K562 (cell line): ENCODE results near the gene ACTR3. TPM values are rescaled to one million over a fixed set of nuclear protein-coding genes. Genes with fewer than 3 reads are reported as not detected.

Source experiments
- ATAC-seq: fragments of 200-7000 bp; cut with Tn5 transposase; 3 replicates; pipeline ENCODE4 v1.9.1; 2020; ENCODE audit warnings: moderate library complexity
- BruUV-seq: library from RNA; stranded (reverse); fragments of 400-500 nt; replicated peaks from 2 replicates; lab custom pipeline; 2021; lab: Mats Ljungman, UMichigan
- CTCF ChIA-PET: fragments of 300-600 bp; formaldehyde crosslinking; extraction: SDS; loops from one replicate; lab custom pipeline; 2021; ENCODE audit warnings: low intra/inter-chr PET ratio; lab: Yijun Ruan, JAX
- POLR2A ChIA-PET: fragments of 300-600, 350-650 bp; sonication (Branson Sonifier 250); formaldehyde crosslinking; extraction: SDS; loops from one replicate; lab custom pipeline; 2021; ENCODE audit warnings: antibody characterized with exemption, inconsistent platforms; lab: Yijun Ruan, JAX
- DNase-seq, 4 experiments: peaks; one replicate each; pipeline versions ENCODE4 v3.0.0 to v3.0.0-alpha.2; 2011 to 2018; ENCODE audit warnings: low spot score in 3 of 4, mixed read lengths in 3 of 4; ENCODE audit errors: extremely low read depth in 1 of 4
- FAIRE-seq: peaks from 2 replicates; lab custom pipeline; 2011; peaks lifted over from hg19 to GRCh38; lab: Jason Lieb, UNC
- H2AFZ ChIP-seq: 2 replicates; pipeline ENCODE4 v1.6.0; 2011; ENCODE audit warnings: low read depth, low read length, control low read depth, inconsistent platforms
- H3K27ac ChIP-seq: fragments of 200-600 bp; 3 replicates; pipeline ENCODE4 v1.8.0; 2011; ENCODE audit warnings: low read depth, mild to moderate bottlenecking, control low read depth, inconsistent platforms, low read length, moderate library complexity, mixed read lengths; ENCODE audit errors: extremely low read depth
- H3K27me3 ChIP-seq, 2 experiments: fragments of 300-600 bp in 1 of 2; 2 replicates in 1 of 2; 3 replicates in 1 of 2; pipeline versions ENCODE4 v1.6.0 to v1.8.0; 2011; ENCODE audit warnings: inconsistent platforms in 2 of 2, low read length in 2 of 2, mild to moderate bottlenecking in 1 of 2, mixed read lengths in 1 of 2, moderate library complexity in 1 of 2; ENCODE audit not compliant: control insufficient read depth in 2 of 2, insufficient read depth in 2 of 2
- H3K36me3 ChIP-seq: fragments of 300-600 bp; 3 replicates; pipeline ENCODE4 v1.8.0; 2011; ENCODE audit warnings: mild to moderate bottlenecking, low read length, inconsistent platforms; ENCODE audit not compliant: control insufficient read depth, insufficient read depth
- H3K4me1 ChIP-seq, 2 experiments: fragments of 200-600 bp in 1 of 2; replicated peaks in 1 of 2; 2 replicates in 1 of 2; 3 replicates in 1 of 2; pipeline versions ENCODE4 v1.5.1 to v1.8.0; 2011; ENCODE audit warnings: inconsistent platforms in 2 of 2, low read length in 2 of 2, mild to moderate bottlenecking in 1 of 2, mixed read lengths in 1 of 2, moderate library complexity in 1 of 2; ENCODE audit not compliant: control insufficient read depth in 2 of 2, insufficient read depth in 2 of 2
- H3K4me2 ChIP-seq: 2 replicates; pipeline ENCODE4 v1.6.1; 2011; ENCODE audit warnings: low read length, control low read depth, inconsistent platforms, mixed read lengths; ENCODE audit not compliant: insufficient read depth
- H3K4me3 ChIP-seq: fragments of 200-600 bp; sonication (generic), shearing (Covaris generic); 2 replicates; pipeline ENCODE4 v1.5.1; 2016; ENCODE audit warnings: control low read depth, inconsistent platforms
- H3K79me2 ChIP-seq: fragments of 200-600 bp; 3 replicates; pipeline ENCODE4 v1.8.0; 2011; ENCODE audit warnings: low read length, inconsistent platforms; ENCODE audit not compliant: control insufficient read depth, insufficient read depth
- H3K9ac ChIP-seq, 2 experiments: 2 replicates each; pipeline versions ENCODE4 v1.6.0 to v1.6.1; 2011; ENCODE audit warnings: low read depth in 2 of 2, low read length in 2 of 2, control low read depth in 1 of 2, inconsistent platforms in 1 of 2, mild to moderate bottlenecking in 1 of 2, mixed read lengths in 1 of 2; ENCODE audit not compliant: insufficient read depth in 1 of 2
- H3K9me1 ChIP-seq: one replicate; pipeline ENCODE4 v1.6.0; 2011; ENCODE audit warnings: inconsistent platforms, mild to moderate bottlenecking, low read length, moderate library complexity; ENCODE audit not compliant: control insufficient read depth, insufficient read depth
- H3K9me3 ChIP-seq: replicated peaks from 2 replicates; pipeline ENCODE4 v1.5.1; 2011; ENCODE audit warnings: low read depth, low read length, inconsistent platforms; ENCODE audit not compliant: control insufficient read depth, insufficient read depth
- H4K20me1 ChIP-seq: replicated peaks from 2 replicates; pipeline ENCODE4 v1.6.1; 2011; ENCODE audit warnings: low read length, inconsistent platforms, mixed read lengths; ENCODE audit not compliant: control insufficient read depth, insufficient read depth
- BCOR ChIP-seq: fragments of 450-650 bp; IDR thresholded peaks from 2 replicates; pipeline ENCODE4 v1.6.1; 2016
- FOSL1 ChIP-seq: fragments of 200-800 bp; sonication (Bioruptor generic); conservative IDR thresholded peaks from 2 replicates; pipeline ENCODE4 v1.6.1; 2016; ENCODE audit warnings: missing genetic modification characterization, missing compliant biosample characterization
- ZEB2 ChIP-seq: fragments of 450-650 bp; IDR thresholded peaks from 2 replicates; pipeline ENCODE4 v1.6.1; 2016
- WGBS: fragments of 100-300 bp; shearing (Covaris generic); methylation state at CpG from one replicate; pipeline ENCODE4 v1.1.6; 2016; ENCODE audit warnings: low coverage, mixed read lengths; ENCODE audit not compliant: insufficient coverage; ENCODE audit errors: missing lambda C conversion rate; 5-methylcytosine and 5-hydroxymethylcytosine counted together
- in situ Hi-C: fragments of 300-500 bp; cut with MboI; formaldehyde crosslinking; loops from 4 replicates; pipeline ENCODE4 v1.15.0; 2018; ENCODE audit warnings: inconsistent platforms, mixed read lengths
- intact Hi-C: fragments of 100-400 bp; cut with micrococcal nuclease; formaldehyde crosslinking; loops from 2 replicates; pipeline ENCODE4 v1.14.2; 2022
- polyA plus RNA-seq, 8 experiments: library from polyadenylated mRNA; depleted of rRNA in 4 of 8; stranded (reverse) in 5 of 8; unstranded in 3 of 8; fragments of >200 nt; fragmentation: Nextera tagmentation in 2 of 8; fragmentation: Illumina TruSeq in 1 of 8; extraction: Ambion mirVana in 2 of 8; extraction: Trizol in 1 of 8; gene quantifications; 2 replicates each; pipeline versions ENCODE4 v1.2.1 to v1.2.3, GENCODE V29; 2011 to 2014; ENCODE audit warnings: inconsistent platforms in 1 of 8, missing spikeins in 1 of 8
- total RNA-seq, 7 experiments: library from RNA; depleted of rRNA in 6 of 7; stranded (reverse); fragments of >200 nt in 6 of 7; fragmentation: Illumina TruSeq in 2 of 7; extraction: Trizol in 2 of 7; gene quantifications; 2 replicates each; pipeline versions ENCODE4 v1.2.1 to v1.2.3, GENCODE V29; 2011 to 2021; ENCODE audit warnings: low replicate concordance in 1 of 7
- TF ChIP-seq, protein P1 (sequence below): sonication (generic); formaldehyde crosslinking; IDR thresholded peaks from 2 replicates; pipeline ENCODE4 v1.8.1; 2023; ENCODE audit warnings: mild to moderate bottlenecking, missing genetic modification reagents
- TF ChIP-seq, protein P2 (sequence below), 2 experiments: fragments of 450-650 bp; IDR thresholded peaks; 2 replicates each; pipeline ENCODE4 v1.6.1; 2016; ENCODE audit warnings: mild to moderate bottlenecking in 2 of 2, borderline replicate concordance in 1 of 2, low read depth in 1 of 2, moderate library complexity in 1 of 2
- TF ChIP-seq, protein P3 (sequence below): fragments of 200-800 bp; sonication (Bioruptor generic); IDR thresholded peaks from 2 replicates; pipeline ENCODE4 v1.6.1; 2017; ENCODE audit warnings: missing genetic modification characterization, missing compliant biosample characterization
- TF ChIP-seq, protein P4 (sequence below), 2 experiments: fragments of 450-650 bp in 1 of 2; sonication (generic) in 1 of 2; formaldehyde crosslinking in 1 of 2; IDR thresholded peaks in 1 of 2; conservative IDR thresholded peaks in 1 of 2; 2 replicates each; pipeline versions ENCODE4 v1.6.1 to v1.8.1; 2016 to 2023; ENCODE audit warnings: mild to moderate bottlenecking in 2 of 2, moderate library complexity in 2 of 2, inconsistent platforms in 1 of 2, missing genetic modification reagents in 1 of 2

Gene ACTR3
- total and polyA plus RNA-seq, 9 of the 15 experiments (the other 6 are each of a cell fraction or from before 2014, with no cell fraction given), result 49.0 to 354 (median 249) TPM

DNA sequence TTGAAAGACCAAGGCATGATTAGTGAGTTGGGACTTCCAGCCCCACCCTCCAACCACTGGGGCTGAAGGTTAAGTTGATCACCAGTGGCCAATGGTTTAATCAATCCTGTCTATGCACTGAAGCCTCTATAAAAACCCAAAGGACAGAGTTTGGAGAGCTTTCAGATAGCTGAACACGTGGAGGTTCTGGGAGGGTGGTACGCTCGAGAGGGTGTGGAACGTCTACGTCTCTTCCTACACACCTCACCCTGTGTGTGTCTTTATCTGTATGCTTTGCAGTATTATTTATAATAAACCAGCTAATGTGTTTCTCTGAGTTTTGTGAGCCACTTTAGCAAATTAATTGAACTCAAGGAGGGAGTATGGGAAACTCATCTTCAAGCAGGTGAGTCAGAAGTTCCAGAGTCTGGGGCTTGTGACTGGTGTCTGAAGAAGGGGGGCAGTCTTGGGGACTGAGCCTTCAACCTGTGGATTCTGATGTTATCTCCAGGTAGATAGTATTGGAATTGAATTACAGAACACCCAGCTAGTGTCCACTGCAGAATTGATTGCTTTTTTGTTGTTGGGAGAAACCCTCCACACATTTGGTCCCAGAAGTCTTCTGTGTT lies 20.3 kb downstream of the ACTR3 start:
- H3K9me3 ChIP-seq, result no peaks in the 10 kb centered on the region
- no TSS peak for BruUV-seq
- peak overlapping the region; percentile 21; the same call in 2 of the 3 replicates for H3K27ac ChIP-seq
- no peak for FAIRE-seq
- peaks cover 97% of the 10 kb centered on the region for H3K79me2 ChIP-seq
- peaks cover 10% of the 10 kb centered on the region; the same call in 1 of the 2 replicates for H4K20me1 ChIP-seq
- peak in 1 of 4 experiments; percentile 26 for DNase-seq
- no peaks in the 10 kb centered on the region for H3K27me3 ChIP-seq
- 31% methylated on average over 5 of the region's 5 CpGs for whole genome bisulfite sequencing
- ATAC-seq, result peak; percentile 68
- peaks cover 27% of the 10 kb centered on the region; the same call in 2 of the 3 replicates for H3K36me3 ChIP-seq
- H3K9me1 ChIP-seq, result no peaks in the 10 kb centered on the region
- H3K9ac ChIP-seq, result peak overlapping the region in 1 of 2 experiments; percentile 56; a peak in 1 of 4 replicates
- peak overlapping the region; percentile 13; the same call in 1 of the 2 replicates for H3K4me2 ChIP-seq
- ChIA-PET CTCF (no interaction called here), POLR2A (interaction anchor here (0.8 to 1.5 kb wide), 5 partner anchors 9 to 18 kb away, joined by 3 to 5 read pairs (median 4); no protein-coding TSS in a partner anchor)
- H3K4me3 ChIP-seq, result no peak overlapping the region
- in situ Hi-C loops (no loop called here), intact Hi-C loops (no loop called here)
- no peak overlapping the region for H2AFZ ChIP-seq
- H3K4me1 ChIP-seq, result peaks cover 11 to 14% of the 10 kb centered on the region in 2 experiments; a peak in 4 of 5 replicates
- TF ChIP-seq ZEB2, result 0 out of 2 replicates have a peak, but pooled peaks have one; percentile 27
- TF ChIP-seq FOSL1 (tag), result peak; percentile 75
- TF ChIP-seq, protein P1, sequence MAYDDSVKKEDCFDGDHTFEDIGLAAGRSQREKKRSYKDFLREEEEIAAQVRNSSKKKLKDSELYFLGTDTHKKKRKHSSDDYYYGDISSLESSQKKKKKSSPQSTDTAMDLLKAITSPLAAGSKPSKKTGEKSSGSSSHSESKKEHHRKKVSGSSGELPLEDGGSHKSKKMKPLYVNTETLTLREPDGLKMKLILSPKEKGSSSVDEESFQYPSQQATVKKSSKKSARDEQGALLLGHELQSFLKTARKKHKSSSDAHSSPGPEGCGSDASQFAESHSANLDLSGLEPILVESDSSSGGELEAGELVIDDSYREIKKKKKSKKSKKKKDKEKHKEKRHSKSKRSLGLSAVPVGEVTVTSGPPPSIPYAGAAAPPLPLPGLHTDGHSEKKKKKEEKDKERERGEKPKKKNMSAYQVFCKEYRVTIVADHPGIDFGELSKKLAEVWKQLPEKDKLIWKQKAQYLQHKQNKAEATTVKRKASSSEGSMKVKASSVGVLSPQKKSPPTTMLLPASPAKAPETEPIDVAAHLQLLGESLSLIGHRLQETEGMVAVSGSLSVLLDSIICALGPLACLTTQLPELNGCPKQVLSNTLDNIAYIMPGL (CRISPR knock-in tag), result no peak
- TF ChIP-seq, protein P2, sequence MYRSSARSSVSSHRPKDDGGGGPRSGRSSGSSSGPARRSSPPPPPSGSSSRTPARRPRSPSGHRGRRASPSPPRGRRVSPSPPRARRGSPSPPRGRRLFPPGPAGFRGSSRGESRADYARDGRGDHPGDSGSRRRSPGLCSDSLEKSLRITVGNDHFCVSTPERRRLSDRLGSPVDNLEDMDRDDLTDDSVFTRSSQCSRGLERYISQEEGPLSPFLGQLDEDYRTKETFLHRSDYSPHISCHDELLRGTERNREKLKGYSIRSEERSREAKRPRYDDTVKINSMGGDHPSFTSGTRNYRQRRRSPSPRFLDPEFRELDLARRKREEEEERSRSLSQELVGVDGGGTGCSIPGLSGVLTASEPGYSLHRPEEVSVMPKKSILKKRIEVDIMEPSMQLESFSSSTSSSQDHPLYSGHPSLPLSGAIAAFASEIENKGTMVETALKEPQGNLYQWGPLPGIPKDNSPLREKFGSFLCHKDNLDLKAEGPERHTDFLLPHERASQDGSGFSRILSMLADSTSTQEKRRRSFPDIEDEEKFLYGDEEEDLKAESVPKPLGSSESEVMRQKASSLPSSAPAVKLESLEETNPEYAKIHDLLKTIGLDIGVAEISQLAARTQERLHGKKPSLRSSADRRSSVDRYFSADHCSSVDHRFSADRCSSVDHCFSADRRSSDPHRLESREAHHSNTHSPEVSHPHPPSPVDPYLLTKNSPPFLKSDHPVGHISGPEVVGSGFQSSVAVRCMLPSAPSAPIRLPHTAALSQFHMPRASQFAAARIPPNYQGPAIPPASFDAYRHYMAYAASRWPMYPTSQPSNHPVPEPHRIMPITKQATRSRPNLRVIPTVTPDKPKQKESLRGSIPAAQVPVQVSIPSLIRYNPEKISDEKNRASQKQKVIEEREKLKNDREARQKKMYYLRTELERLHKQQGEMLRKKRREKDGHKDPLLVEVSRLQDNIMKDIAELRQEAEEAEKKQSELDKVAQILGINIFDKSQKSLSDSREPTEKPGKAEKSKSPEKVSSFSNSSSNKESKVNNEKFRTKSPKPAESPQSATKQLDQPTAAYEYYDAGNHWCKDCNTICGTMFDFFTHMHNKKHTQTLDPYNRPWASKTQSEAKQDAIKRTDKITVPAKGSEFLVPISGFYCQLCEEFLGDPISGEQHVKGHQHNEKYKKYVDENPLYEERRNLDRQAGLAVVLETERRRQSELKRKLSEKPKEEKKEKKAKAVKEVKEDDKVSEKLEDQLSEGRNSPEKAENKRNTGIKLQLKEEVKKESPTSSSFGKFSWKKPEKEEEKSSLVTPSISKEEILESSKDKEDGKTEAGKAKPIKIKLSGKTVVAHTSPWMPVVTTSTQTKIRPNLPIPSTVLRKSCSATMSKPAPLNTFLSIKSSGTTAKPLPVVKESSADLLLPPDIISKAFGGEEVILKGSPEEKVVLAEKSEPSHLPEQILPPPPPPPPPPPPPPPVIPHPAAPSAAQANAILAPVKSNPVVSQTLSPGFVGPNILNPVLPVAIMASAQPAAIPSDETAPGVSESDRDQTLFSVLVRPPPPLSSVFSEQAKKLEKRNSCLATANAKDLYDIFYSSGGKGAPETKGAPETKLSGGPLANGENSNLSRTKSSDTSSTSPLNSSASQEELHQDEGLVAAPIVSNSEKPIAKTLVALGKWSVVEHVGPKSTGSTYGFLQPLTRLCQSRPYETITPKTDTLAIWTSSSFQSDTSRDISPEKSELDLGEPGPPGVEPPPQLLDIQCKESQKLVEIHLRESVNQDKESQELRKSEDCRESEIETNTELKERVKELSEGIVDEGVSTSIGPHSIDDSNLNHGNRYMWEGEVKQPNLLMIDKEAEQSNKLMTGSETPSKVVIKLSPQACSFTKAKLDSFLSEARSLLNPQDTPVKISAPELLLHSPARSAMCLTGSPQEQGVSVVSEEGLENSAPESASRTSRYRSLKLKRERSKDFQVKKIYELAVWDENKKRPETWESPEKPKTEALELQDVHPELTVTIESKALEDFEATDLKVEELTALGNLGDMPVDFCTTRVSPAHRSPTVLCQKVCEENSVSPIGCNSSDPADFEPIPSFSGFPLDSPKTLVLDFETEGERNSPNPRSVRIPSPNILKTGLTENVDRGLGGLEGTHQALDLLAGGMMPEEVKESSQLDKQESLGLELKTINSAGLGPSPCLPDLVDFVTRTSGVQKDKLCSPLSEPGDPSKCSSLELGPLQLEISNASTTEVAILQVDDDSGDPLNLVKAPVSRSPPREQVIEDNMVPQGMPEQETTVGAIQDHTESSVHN (IDR thresholded peaks at IDR 0.05; ENCODE audit: borderline replicate concordance in 1 of 2, low read depth in 1 of 2), result no peak
- TF ChIP-seq, protein P3, sequence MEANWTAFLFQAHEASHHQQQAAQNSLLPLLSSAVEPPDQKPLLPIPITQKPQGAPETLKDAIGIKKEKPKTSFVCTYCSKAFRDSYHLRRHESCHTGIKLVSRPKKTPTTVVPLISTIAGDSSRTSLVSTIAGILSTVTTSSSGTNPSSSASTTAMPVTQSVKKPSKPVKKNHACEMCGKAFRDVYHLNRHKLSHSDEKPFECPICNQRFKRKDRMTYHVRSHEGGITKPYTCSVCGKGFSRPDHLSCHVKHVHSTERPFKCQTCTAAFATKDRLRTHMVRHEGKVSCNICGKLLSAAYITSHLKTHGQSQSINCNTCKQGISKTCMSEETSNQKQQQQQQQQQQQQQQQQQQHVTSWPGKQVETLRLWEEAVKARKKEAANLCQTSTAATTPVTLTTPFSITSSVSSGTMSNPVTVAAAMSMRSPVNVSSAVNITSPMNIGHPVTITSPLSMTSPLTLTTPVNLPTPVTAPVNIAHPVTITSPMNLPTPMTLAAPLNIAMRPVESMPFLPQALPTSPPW (CRISPR knock-in tag), result peak; percentile 58; the same call in 1 of the 2 replicates
- TF ChIP-seq BCOR, result no peak
- TF ChIP-seq, protein P4, sequence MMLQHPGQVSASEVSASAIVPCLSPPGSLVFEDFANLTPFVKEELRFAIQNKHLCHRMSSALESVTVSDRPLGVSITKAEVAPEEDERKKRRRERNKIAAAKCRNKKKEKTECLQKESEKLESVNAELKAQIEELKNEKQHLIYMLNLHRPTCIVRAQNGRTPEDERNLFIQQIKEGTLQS (IDR thresholded peaks at IDR 0.05), result peak; percentile 32; the same call in 1 of the 2 replicates
- TF ChIP-seq, protein P4 (CRISPR knock-in tag; conservative IDR thresholded peaks at IDR 0.05), result no peak
